Fibroblast of villous mesenchyme (primary cell): ENCODE measurements around the gene GRM4. TPM values are rescaled to one million over a fixed set of nuclear protein-coding genes. Genes with fewer than 3 reads are reported as not detected.
A peak's percentile ranks its signal among the peaks of the same experiment; 100 is the strongest.

ENCODE experiments used
- DNase-seq: peaks from one replicate; pipeline ENCODE4 v3.0.0-alpha.2; 2010; ENCODE audit warnings: low read depth
- H3K4me3 ChIP-seq: 2 replicates; pipeline ENCODE4 v1.5.1; 2011; ENCODE audit warnings: low read depth, mild to moderate bottlenecking, low read length
- CTCF ChIP-seq: IDR thresholded peaks from 2 replicates; pipeline ENCODE4 v1.5.1; 2012; ENCODE audit warnings: low read depth, mild to moderate bottlenecking, low read length; ENCODE audit not compliant: insufficient read depth
- total RNA-seq: library from RNA; depleted of rRNA; stranded (reverse); fragments of >200 nt; gene quantifications from 2 replicates; pipeline ENCODE4 v1.2.3, GENCODE V29; 2012

Gene GRM4
- total RNA-seq, 1 donor, result under 0.01 TPM

- no peak for TF ChIP-seq CTCF
- no peak overlapping the region for H3K4me3 ChIP-seq
- DNase-seq, result no peak
These were observed 114.9 kb downstream of the GRM4 start for GRCh38 chr6:34030831-34031624.

- no peak overlapping the region for H3K4me3 ChIP-seq
- DNase-seq, result no peak
- TF ChIP-seq CTCF, result no peak
These were observed 116.2 kb downstream of the GRM4 start for GRCh38 chr6:34029489-34030280.

- DNase-seq, result no peak
- TF ChIP-seq CTCF, result no peak
- H3K4me3 ChIP-seq, result no peak overlapping the region
These were observed 117.1 kb downstream of the GRM4 start for GRCh38 chr6:34028691-34029360.

GRCh38 chr6:34027939-34028441 lies 117.9 kb downstream of the GRM4 start:
- H3K4me3 ChIP-seq, result no peak overlapping the region
- TF ChIP-seq CTCF, result no peak
- DNase-seq, result no peak

- no peak overlapping the region for H3K4me3 ChIP-seq
- DNase-seq, result peak; percentile 22
- TF ChIP-seq CTCF, result peak; percentile 84
These were observed 118.4 kb downstream of the GRM4 start for GRCh38 chr6:34027445-34027936.

GRCh38 chr6:34025861-34026260 lies 120.0 kb downstream of the GRM4 start:
- DNase-seq, result no peak
- no peak overlapping the region for H3K4me3 ChIP-seq
- TF ChIP-seq CTCF, result no peak
